Measurements from ENCODE around the gene CUL3. TPM values are rescaled to one million over a fixed set of nuclear protein-coding genes. Genes with fewer than 3 reads are reported as not detected.
"Not testable (repeated sequence)": the region's sequence is repeated elsewhere in the genome, so short reads cannot be mapped to it uniquely, and the experiment has no call there.

CUL3 gene
- total RNA-seq, 4 donors from 2014 or later, result 94.1 to 120 (median 109) TPM

GRCh38 chr2:224591220-224591619, 6.1 kb upstream of the CUL3 start:
- H3K4me3 ChIP-seq, result no peak overlapping the region
- peaks cover 1 to 3% of the 10 kb centered on the region in 2 donors for H3K4me1 ChIP-seq
- H3K9me3 ChIP-seq, result no peaks in the 10 kb centered on the region
- no peaks in the 10 kb centered on the region for H3K27me3 ChIP-seq
- no peak for DNase-seq
- TF ChIP-seq CTCF (IDR thresholded peaks at IDR 0.05 in 4 of 5, conservative IDR thresholded peaks at IDR 0.05 in 1 of 5), result no peak
- no peak for TF ChIP-seq POLR2A (IDR thresholded peaks at IDR 0.05)
- in situ Hi-C loops (cut with MboI; ENCODE audit: low sequenced_read_pairs in 4 of 4) (loop anchor here in 2 of 4 donors (25.0 kb wide), 1 partner anchor 629 kb away; the partner anchor contains the start of gene MRPL44 (in 2 of the 2)), intact Hi-C loops (cut with DNase I; ENCODE audit: low total_unique reads) (no loop called here)
- H3K27ac ChIP-seq, result no peak overlapping the region
- H3K36me3 ChIP-seq, result no peaks in the 10 kb centered on the region
- ATAC-seq, result no peak

- Histone ChIP-seq H3K4me3 (peak overlapping the region; percentile 61 to 87 (median 80)), H3K36me3 (no peaks in the 10 kb centered on the region), H3K4me1 (peaks cover 21 to 28% of the 10 kb centered on the region in 2 donors), H3K9me3 (no peaks in the 10 kb centered on the region), H3K27me3 (no peaks in the 10 kb centered on the region), H3K27ac (peak overlapping the region; percentile 91 to 95 (median 93))
- TF ChIP-seq CTCF (IDR thresholded peaks at IDR 0.05 in 4 of 5, conservative IDR thresholded peaks at IDR 0.05 in 1 of 5) (no peak), POLR2A (IDR thresholded peaks at IDR 0.05) (no peak)
- in situ Hi-C loops (cut with MboI; ENCODE audit: low sequenced_read_pairs in 4 of 4), result loop anchor here in 2 of 4 donors (25.0 kb wide), 1 partner anchor 624 kb away; the partner anchor contains the start of gene MRPL44 (in 2 of the 2)
- DNase-seq (no peak), ATAC-seq (no peak)
- intact Hi-C loops (cut with DNase I; ENCODE audit: low total_unique reads), result no loop called here
Measured at GRCh38 chr2:224586127-224586695, 1.0 kb upstream of the CUL3 start.

- in situ Hi-C loops (cut with MboI; ENCODE audit: low sequenced_read_pairs in 4 of 4) (loop anchor here in 2 of 4 donors (25.0 kb wide), 1 partner anchor 622 kb away; the partner anchor contains the start of gene MRPL44 (in 2 of the 2)), intact Hi-C loops (cut with DNase I; ENCODE audit: low total_unique reads) (loop anchor here (1.0 to 5.0 kb wide), 2 partner anchors 97 to 639 kb away; partner anchors contain the start of gene WDFY1)
- DNase-seq (peak; percentile 14 to 35), ATAC-seq (peak; percentile 32 to 41)
- Histone ChIP-seq H3K4me1 (peaks cover 30% of the 10 kb centered on the region in 2 donors), H3K36me3 (no peaks in the 10 kb centered on the region), H3K4me3 (peak overlapping the region; percentile 61 to 87 (median 80)), H3K27ac (peak overlapping the region; percentile 91 to 95 (median 93)), H3K9me3 (no peaks in the 10 kb centered on the region), H3K27me3 (no peaks in the 10 kb centered on the region)
- no peak for TF ChIP-seq CTCF (IDR thresholded peaks at IDR 0.05 in 4 of 5, conservative IDR thresholded peaks at IDR 0.05 in 1 of 5)
- TF ChIP-seq POLR2A (IDR thresholded peaks at IDR 0.05), result no peak
Measured at GRCh38 chr2:224584785-224585210, 365 bp downstream of the CUL3 start.

- Histone ChIP-seq H3K36me3 (no peaks in the 10 kb centered on the region), H3K27ac (peak overlapping the region; percentile 91 to 95 (median 93)), H3K9me3 (no peaks in the 10 kb centered on the region), H3K27me3 (no peaks in the 10 kb centered on the region), H3K4me3 (peak overlapping the region; percentile 61 to 89 (median 80)), H3K4me1 (peaks cover 35 to 36% of the 10 kb centered on the region in 2 donors)
- TF ChIP-seq POLR2A (IDR thresholded peaks at IDR 0.05), result peak in 1 of 2 donors; percentile 33
- TF ChIP-seq CTCF (IDR thresholded peaks at IDR 0.05 in 4 of 5, conservative IDR thresholded peaks at IDR 0.05 in 1 of 5), result no peak
- ATAC-seq (peak; percentile 5 to 10), DNase-seq (peak; percentile 12 to 20)
- intact Hi-C loops (cut with DNase I; ENCODE audit: low total_unique reads) (loop anchor here (5.0 kb wide), 1 partner anchor 97 kb away; no protein-coding TSS in a partner anchor), in situ Hi-C loops (cut with MboI; ENCODE audit: low sequenced_read_pairs in 4 of 4) (loop anchor here in 2 of 4 donors (25.0 kb wide), 1 partner anchor 622 kb away; the partner anchor contains the start of gene MRPL44 (in 2 of the 2))
Measured at GRCh38 chr2:224584111-224584784, 915 bp downstream of the CUL3 start.

GRCh38 chr2:224583033-224583432, 2.1 kb downstream of the CUL3 start:
- not testable (repeated sequence) for H3K36me3 ChIP-seq, H3K9me3 ChIP-seq, H3K27me3 ChIP-seq, ATAC-seq, DNase-seq
- Histone ChIP-seq H3K27ac (peak overlapping the region in 1 of 4 donors; percentile 94), H3K4me3 (peak overlapping the region; percentile 61 to 89 (median 80)), H3K4me1 (peaks cover 46 to 47% of the 10 kb centered on the region in 2 donors)
- in situ Hi-C loops (cut with MboI; ENCODE audit: low sequenced_read_pairs in 4 of 4) (loop anchor here in 2 of 4 donors (25.0 kb wide), 1 partner anchor 621 kb away; the partner anchor contains the start of gene MRPL44 (in 2 of the 2)), intact Hi-C loops (cut with DNase I; ENCODE audit: low total_unique reads) (loop anchor here (5.0 kb wide), 1 partner anchor 96 kb away; no protein-coding TSS in a partner anchor)

Measured in gastrocnemius medialis (tissue), 4 donors.